ENCODE measurements around the gene FAM25G. TPM values are rescaled to one million over a fixed set of nuclear protein-coding genes. Genes with fewer than 3 reads are reported as not detected.
"Not testable (repeated sequence)": the region's sequence is repeated elsewhere in the genome, so short reads cannot be mapped to it uniquely, and the experiment has no call there.

FAM25G gene
- total RNA-seq = not detected
- long read RNA-seq = 0 reads

- H3K9me3 ChIP-seq; DNase-seq; intact Hi-C loops (cut with DNase I); H3K4me1 ChIP-seq; H3K36me3 ChIP-seq; H3K27me3 ChIP-seq (ENCODE audit: low read depth); H3K4me3 ChIP-seq; H3K27ac ChIP-seq; ATAC-seq: not testable (repeated sequence)
Measured at GRCh38 chr10:47491600-47491999, at the start of gene FAM25G. Gene FAM25G, minus strand, starts transcription at chr10:47491700. Its CDS starts 26 bp downstream, at chr10:47491674.

GRCh38 chr10:47536430-47536829, 44.9 kb upstream of the FAM25G start:
- H3K4me3 ChIP-seq; H3K36me3 ChIP-seq; intact Hi-C loops (cut with DNase I); H3K9me3 ChIP-seq; H3K27ac ChIP-seq; H3K27me3 ChIP-seq (ENCODE audit: low read depth); H3K4me1 ChIP-seq; DNase-seq; ATAC-seq: not testable (repeated sequence)

GRCh38 chr10:47523475-47523874, 32.0 kb upstream of the FAM25G start, which contains the start of gene AGAP9:
Gene AGAP9, minus strand, starts transcription at chr10:47523638. Its CDS starts 112 bp downstream, at chr10:47523526.
- intact Hi-C loops (cut with DNase I); H3K36me3 ChIP-seq; H3K27me3 ChIP-seq (ENCODE audit: low read depth); ATAC-seq; H3K27ac ChIP-seq; H3K4me1 ChIP-seq; H3K4me3 ChIP-seq; H3K9me3 ChIP-seq; DNase-seq: not testable (repeated sequence)

GRCh38 chr10:47502313-47502712, 10.8 kb upstream of the FAM25G start:
- H3K4me1 ChIP-seq; DNase-seq; intact Hi-C loops (cut with DNase I); H3K27me3 ChIP-seq (ENCODE audit: low read depth); H3K27ac ChIP-seq; H3K36me3 ChIP-seq; ATAC-seq; H3K9me3 ChIP-seq; H3K4me3 ChIP-seq: not testable (repeated sequence)

GRCh38 chr10:47494226-47494625, 2.7 kb upstream of the FAM25G start:
- H3K36me3 ChIP-seq; DNase-seq; H3K9me3 ChIP-seq; H3K27ac ChIP-seq; H3K4me1 ChIP-seq; intact Hi-C loops (cut with DNase I); H3K4me3 ChIP-seq; ATAC-seq; H3K27me3 ChIP-seq (ENCODE audit: low read depth): not testable (repeated sequence)

- H3K27me3 ChIP-seq (ENCODE audit: low read depth); H3K9me3 ChIP-seq; H3K27ac ChIP-seq; H3K4me3 ChIP-seq; H3K4me1 ChIP-seq; intact Hi-C loops (cut with DNase I); ATAC-seq; H3K36me3 ChIP-seq; DNase-seq: not testable (repeated sequence)
Measured at GRCh38 chr10:47489630-47490029, 1.9 kb downstream of the FAM25G start.

GRCh38 chr10:47485943-47486342, 5.6 kb downstream of the FAM25G start:
- H3K9me3 ChIP-seq; H3K27ac ChIP-seq; DNase-seq; H3K36me3 ChIP-seq; intact Hi-C loops (cut with DNase I); ATAC-seq; H3K4me1 ChIP-seq; H3K4me3 ChIP-seq; H3K27me3 ChIP-seq (ENCODE audit: low read depth): not testable (repeated sequence)

GRCh38 chr10:47484786-47485185, 6.7 kb downstream of the FAM25G start:
- H3K36me3 ChIP-seq; H3K9me3 ChIP-seq; intact Hi-C loops (cut with DNase I); ATAC-seq; DNase-seq; H3K27me3 ChIP-seq (ENCODE audit: low read depth); H3K27ac ChIP-seq; H3K4me3 ChIP-seq; H3K4me1 ChIP-seq: not testable (repeated sequence)

GRCh38 chr10:47483923-47484322, 7.6 kb downstream of the FAM25G start, which contains the start of gene ANXA8:
Gene ANXA8, minus strand, starts transcription at chr10:47484115. Its CDS starts 182 bp downstream, at chr10:47483933.
- H3K9me3 ChIP-seq; H3K36me3 ChIP-seq; DNase-seq; H3K27ac ChIP-seq; intact Hi-C loops (cut with DNase I); H3K4me3 ChIP-seq; H3K27me3 ChIP-seq (ENCODE audit: low read depth); H3K4me1 ChIP-seq: not testable (repeated sequence)
- peak; percentile 23 to 72 for ATAC-seq

- DNase-seq; H3K27me3 ChIP-seq (ENCODE audit: low read depth); H3K9me3 ChIP-seq; H3K27ac ChIP-seq; H3K4me1 ChIP-seq; H3K4me3 ChIP-seq; intact Hi-C loops (cut with DNase I); H3K36me3 ChIP-seq: not testable (repeated sequence)
- ATAC-seq = peak in 1 of 2 donors; percentile 4
Measured at GRCh38 chr10:47482367-47482766, 9.1 kb downstream of the FAM25G start.

GRCh38 chr10:47481768-47482181, 9.7 kb downstream of the FAM25G start:
- H3K9me3 ChIP-seq; H3K27ac ChIP-seq; DNase-seq; intact Hi-C loops (cut with DNase I); H3K4me1 ChIP-seq; H3K36me3 ChIP-seq; H3K4me3 ChIP-seq; H3K27me3 ChIP-seq (ENCODE audit: low read depth): not testable (repeated sequence)
- ATAC-seq = peak; percentile 5 to 47

- ATAC-seq (peak; percentile 38 to 74), DNase-seq (peak; percentile 46)
- H3K27me3 ChIP-seq (ENCODE audit: low read depth); H3K9me3 ChIP-seq; H3K27ac ChIP-seq; H3K36me3 ChIP-seq; H3K4me1 ChIP-seq; intact Hi-C loops (cut with DNase I); H3K4me3 ChIP-seq: not testable (repeated sequence)
Measured at GRCh38 chr10:47481182-47481766, 10.2 kb downstream of the FAM25G start.

- H3K4me3 ChIP-seq; DNase-seq; H3K9me3 ChIP-seq; H3K4me1 ChIP-seq; ATAC-seq; H3K27ac ChIP-seq; H3K36me3 ChIP-seq; intact Hi-C loops (cut with DNase I); H3K27me3 ChIP-seq (ENCODE audit: low read depth): not testable (repeated sequence)
Measured at GRCh38 chr10:47480133-47480532, 11.4 kb downstream of the FAM25G start.

- intact Hi-C loops (cut with DNase I); H3K4me3 ChIP-seq; DNase-seq; H3K9me3 ChIP-seq; ATAC-seq; H3K27me3 ChIP-seq (ENCODE audit: low read depth); H3K4me1 ChIP-seq; H3K27ac ChIP-seq; H3K36me3 ChIP-seq: not testable (repeated sequence)
Measured at GRCh38 chr10:47478114-47478513, 13.4 kb downstream of the FAM25G start.
